Vagina (tissue), 2 donors: ENCODE data around the gene OVOL2.
"Not testable (repeated sequence)": the region's sequence is repeated elsewhere in the genome, so short reads cannot be mapped to it uniquely, and the experiment has no call there.

ENCODE experiments used
- CTCF ChIP-seq, 3 experiments: fragments of 450-650 bp in 2 of 3; fragments of 200-600 bp in 1 of 3; sonication (generic) in 1 of 3; IDR thresholded peaks; one replicate each; pipeline ENCODE4 v1.5.1; 2017 to 2019; ENCODE audit warnings: antibody characterized with exemption in 3 of 3, mild to moderate bottlenecking in 2 of 3, moderate library complexity in 2 of 3
- POLR2A ChIP-seq, 2 donors: fragments of 450-650 bp; IDR thresholded peaks; one replicate each; pipeline ENCODE4 v1.6.1; 2017; ENCODE audit warnings: antibody characterized with exemption in 2 of 2, mild to moderate bottlenecking in 2 of 2, moderate library complexity in 2 of 2

GRCh38 chr20:18088841-18089240 lies 31.1 kb upstream of the OVOL2 start:
- not testable (repeated sequence) for TF ChIP-seq CTCF, POLR2A (IDR thresholded peaks at IDR 0.05)
